ENCODE results near the gene KCTD11.
"Not testable (repeated sequence)": the region's sequence is repeated elsewhere in the genome, so short reads cannot be mapped to it uniquely, and the experiment has no call there.

The KCTD11 gene

GRCh38 chr17:7346761-7347614 lies 5.0 kb upstream of the KCTD11 start:
- ATAC-seq, result no peak

GRCh38 chr17:7347630-7348477 lies 4.1 kb upstream of the KCTD11 start:
- ATAC-seq, result no peak

GRCh38 chr17:7348478-7349242 lies 3.3 kb upstream of the KCTD11 start:
- no peak for ATAC-seq

GRCh38 chr17:7352503-7352889 lies 534 bp downstream of the KCTD11 start:
- no peak for ATAC-seq

- no peak for ATAC-seq
Measured at GRCh38 chr17:7352910-7353635, 1.1 kb downstream of the KCTD11 start.

GRCh38 chr17:7354262-7354843 lies 2.4 kb downstream of the KCTD11 start:
- peak in 1 of 2 donors; percentile 5 for ATAC-seq

- no peak for ATAC-seq
Measured at GRCh38 chr17:7355053-7355452, 3.1 kb downstream of the KCTD11 start, which contains the start of gene TMEM95. Gene TMEM95, plus strand, starts transcription at chr17:7355156. Its CDS starts 49 bp downstream, at chr17:7355205.

GRCh38 chr17:7355573-7355972 lies 3.6 kb downstream of the KCTD11 start:
- no peak for ATAC-seq

GRCh38 chr17:7356072-7356549 lies 4.1 kb downstream of the KCTD11 start:
- ATAC-seq, result peak; percentile 64 to 71

- no peak for ATAC-seq
Measured at GRCh38 chr17:7356756-7357155, 4.8 kb downstream of the KCTD11 start.

GRCh38 chr17:7357381-7357780 lies 5.4 kb downstream of the KCTD11 start:
- no peak for ATAC-seq

- ATAC-seq, result no peak
Measured at GRCh38 chr17:7361906-7362305, 9.9 kb downstream of the KCTD11 start.

- no peak for ATAC-seq
Measured at GRCh38 chr17:7363311-7363710, 11.3 kb downstream of the KCTD11 start.

GRCh38 chr17:7365963-7366362 lies 14.0 kb downstream of the KCTD11 start:
- ATAC-seq, result not testable (repeated sequence)

GRCh38 chr17:7367083-7367482 lies 15.1 kb downstream of the KCTD11 start:
- ATAC-seq, result no peak

- ATAC-seq, result no peak
Measured at GRCh38 chr17:7367918-7368598, 16.1 kb downstream of the KCTD11 start.

GRCh38 chr17:7368599-7368994 lies 16.6 kb downstream of the KCTD11 start:
- not testable (repeated sequence) for ATAC-seq

- no peak for ATAC-seq
Measured at GRCh38 chr17:7369825-7370224, 17.9 kb downstream of the KCTD11 start.

GRCh38 chr17:7370853-7371252 lies 18.9 kb downstream of the KCTD11 start:
- no peak for ATAC-seq

GRCh38 chr17:7374353-7374752 lies 22.4 kb downstream of the KCTD11 start:
- ATAC-seq, result no peak

- ATAC-seq, result no peak
Measured at GRCh38 chr17:7379134-7379533, 27.2 kb downstream of the KCTD11 start.

All from activated CD4-positive, CD25-positive, alpha-beta regulatory T cell treated with anti-CD3 and anti-CD28 coated beads, Interleukin-2, amount 50 U/mL, for 24 hours (primary cell).